HepG2 (cell line): ENCODE measurements around the gene C9orf50. TPM values are rescaled to one million over a fixed set of nuclear protein-coding genes. Genes with fewer than 3 reads are reported as not detected.

Experiments
- ASH2L ChIP-seq: fragments of 300-600, 200-600 bp; sonication (generic); IDR thresholded peaks from 2 replicates; pipeline ENCODE4 v1.7.0; 2017; ENCODE audit warnings: low read depth, mild to moderate bottlenecking, moderate library complexity, mixed read lengths, low read length; ENCODE audit not compliant: insufficient read length
- ATRX ChIP-seq: sonication (generic); formaldehyde crosslinking; IDR thresholded peaks from 2 replicates; pipeline ENCODE4 v1.4.0; 2020; ENCODE audit warnings: missing genetic modification reagents, borderline replicate concordance
- HES4 ChIP-seq: sonication (generic); formaldehyde crosslinking; IDR thresholded peaks from 2 replicates; pipeline ENCODE4 v1.9.0; 2021; ENCODE audit warnings: mild to moderate bottlenecking, missing genetic modification reagents, borderline replicate concordance
- KDM5B ChIP-seq: sonication (generic); formaldehyde crosslinking; IDR thresholded peaks from 2 replicates; pipeline ENCODE4 v1.4.0; 2020; ENCODE audit warnings: missing genetic modification reagents, mild to moderate bottlenecking, borderline replicate concordance
- POLR2A ChIP-seq, 2 experiments: IDR thresholded peaks; 2 replicates each; pipeline ENCODE4 v1.6.1; 2011; ENCODE audit warnings: low read depth in 2 of 2, low read length in 2 of 2, mild to moderate bottlenecking in 1 of 2, moderate library complexity in 1 of 2; ENCODE audit not compliant: insufficient read depth in 1 of 2
- RAD21 ChIP-seq: fragments of 450-650 bp; formaldehyde crosslinking; IDR thresholded peaks from 2 replicates; pipeline ENCODE4 v1.5.0; 2020; ENCODE audit warnings: mild to moderate bottlenecking
- RARA ChIP-seq: IDR thresholded peaks from 2 replicates; pipeline ENCODE4 v1.6.1; 2016; ENCODE audit warnings: missing genetic modification reagents, missing compliant biosample characterization
- SALL1 ChIP-seq: sonication (generic); formaldehyde crosslinking; IDR thresholded peaks from 2 replicates; pipeline ENCODE4 v1.8.0; 2022; ENCODE audit warnings: mild to moderate bottlenecking, missing genetic modification reagents
- WIZ ChIP-seq: sonication (generic); formaldehyde crosslinking; IDR thresholded peaks from 2 replicates; pipeline ENCODE4 v1.5.1; 2020; ENCODE audit warnings: mild to moderate bottlenecking, missing genetic modification reagents
- ZFAT ChIP-seq: sonication (generic); formaldehyde crosslinking; conservative IDR thresholded peaks from 2 replicates; pipeline ENCODE4 v1.8.1; 2023; ENCODE audit warnings: missing genetic modification reagents, inconsistent platforms
- ZFY ChIP-seq: sonication (generic); formaldehyde crosslinking; IDR thresholded peaks from 2 replicates; pipeline ENCODE4 v1.4.0; 2020; ENCODE audit warnings: missing genetic modification reagents
- ZIK1 ChIP-seq: sonication (generic); formaldehyde crosslinking; IDR thresholded peaks from 2 replicates; pipeline ENCODE4 v1.5.0; 2020; ENCODE audit warnings: mild to moderate bottlenecking, low read depth, missing genetic modification reagents, borderline replicate concordance
- ZNF136 ChIP-seq: sonication (generic); formaldehyde crosslinking; IDR thresholded peaks from 2 replicates; pipeline ENCODE4 v1.8.1; 2022; ENCODE audit warnings: low read depth, mild to moderate bottlenecking, moderate library complexity, missing genetic modification reagents
- ZNF256 ChIP-seq: sonication (generic); formaldehyde crosslinking; conservative IDR thresholded peaks from 2 replicates; pipeline ENCODE4 v1.4.0; 2020; ENCODE audit warnings: missing genetic modification reagents
- ZNF3 ChIP-seq: IDR thresholded peaks from 2 replicates; pipeline ENCODE4 v1.7.0; 2017; ENCODE audit warnings: inconsistent platforms
- ZNF432 ChIP-seq: sonication (generic); formaldehyde crosslinking; IDR thresholded peaks from 2 replicates; pipeline ENCODE4 v1.5.0; 2020; ENCODE audit warnings: missing genetic modification reagents, mild to moderate bottlenecking, borderline replicate concordance
- ZNF441 ChIP-seq: sonication (generic); formaldehyde crosslinking; IDR thresholded peaks from 2 replicates; pipeline ENCODE4 v1.7.0; 2021; ENCODE audit warnings: missing genetic modification reagents, borderline replicate concordance
- ZNF468 ChIP-seq: sonication (generic); formaldehyde crosslinking; IDR thresholded peaks from 2 replicates; pipeline ENCODE4 v1.8.0; 2022; ENCODE audit warnings: mild to moderate bottlenecking, moderate library complexity, missing genetic modification reagents
- ZNF547 ChIP-seq: sonication (generic); formaldehyde crosslinking; IDR thresholded peaks from 2 replicates; pipeline ENCODE4 v1.5.1; 2020; ENCODE audit warnings: mild to moderate bottlenecking, missing genetic modification reagents
- ZNF788 ChIP-seq: sonication (generic); formaldehyde crosslinking; IDR thresholded peaks from 2 replicates; pipeline ENCODE4 v1.5.0; 2020; ENCODE audit warnings: mild to moderate bottlenecking, missing genetic modification reagents, borderline replicate concordance
- ZNF83 ChIP-seq: sonication (generic); formaldehyde crosslinking; IDR thresholded peaks from 2 replicates; pipeline ENCODE4 v1.4.0; 2020; ENCODE audit warnings: missing genetic modification reagents, mild to moderate bottlenecking, borderline replicate concordance
- ZNF883 ChIP-seq: sonication (generic); formaldehyde crosslinking; IDR thresholded peaks from 2 replicates; pipeline ENCODE4 v1.5.1; 2020; ENCODE audit warnings: mild to moderate bottlenecking, missing genetic modification reagents; ENCODE audit errors: not compliant biosample characterization
- polyA plus RNA-seq, 8 experiments: library from polyadenylated mRNA; depleted of rRNA in 3 of 8; stranded (reverse) in 7 of 8; unstranded in 1 of 8; fragments of >200 nt; fragmentation: Illumina TruSeq in 4 of 8; extraction: Trizol in 4 of 8; gene quantifications; 2 replicates each; pipeline versions ENCODE4 v1.2.1 to v1.2.3, GENCODE V29; 2011 to 2016; ENCODE audit warnings: low read depth in 4 of 8, missing spikeins in 1 of 8, mixed read lengths in 1 of 8; ENCODE audit not compliant: insufficient read depth in 1 of 8
- total RNA-seq, 5 experiments: library from RNA; depleted of rRNA; stranded (reverse); fragments of >200 nt; fragmentation: Illumina TruSeq; extraction: Trizol; gene quantifications; 2 replicates each; pipeline ENCODE4 v1.2.3, GENCODE V29; 2016; ENCODE audit warnings: low read depth in 1 of 5
- TF ChIP-seq, protein P1 (sequence below): sonication (generic); formaldehyde crosslinking; IDR thresholded peaks from 2 replicates; pipeline ENCODE4 v1.4.0; 2020; ENCODE audit warnings: mild to moderate bottlenecking, missing genetic modification reagents
- TF ChIP-seq, protein P2 (sequence below): sonication (generic); formaldehyde crosslinking; IDR thresholded peaks from 2 replicates; pipeline ENCODE4 v1.8.0; 2022; ENCODE audit warnings: mild to moderate bottlenecking, missing genetic modification reagents, moderate library complexity
- TF ChIP-seq, protein P3 (sequence below): sonication (generic); formaldehyde crosslinking; IDR thresholded peaks from 2 replicates; pipeline ENCODE4 v1.4.0; 2020; ENCODE audit warnings: missing genetic modification reagents

Gene C9orf50
- total and polyA plus RNA-seq, 2 of the 13 experiments (the other 11 are each of a cell fraction or from before 2014, with no cell fraction given), result not detected

DNA sequence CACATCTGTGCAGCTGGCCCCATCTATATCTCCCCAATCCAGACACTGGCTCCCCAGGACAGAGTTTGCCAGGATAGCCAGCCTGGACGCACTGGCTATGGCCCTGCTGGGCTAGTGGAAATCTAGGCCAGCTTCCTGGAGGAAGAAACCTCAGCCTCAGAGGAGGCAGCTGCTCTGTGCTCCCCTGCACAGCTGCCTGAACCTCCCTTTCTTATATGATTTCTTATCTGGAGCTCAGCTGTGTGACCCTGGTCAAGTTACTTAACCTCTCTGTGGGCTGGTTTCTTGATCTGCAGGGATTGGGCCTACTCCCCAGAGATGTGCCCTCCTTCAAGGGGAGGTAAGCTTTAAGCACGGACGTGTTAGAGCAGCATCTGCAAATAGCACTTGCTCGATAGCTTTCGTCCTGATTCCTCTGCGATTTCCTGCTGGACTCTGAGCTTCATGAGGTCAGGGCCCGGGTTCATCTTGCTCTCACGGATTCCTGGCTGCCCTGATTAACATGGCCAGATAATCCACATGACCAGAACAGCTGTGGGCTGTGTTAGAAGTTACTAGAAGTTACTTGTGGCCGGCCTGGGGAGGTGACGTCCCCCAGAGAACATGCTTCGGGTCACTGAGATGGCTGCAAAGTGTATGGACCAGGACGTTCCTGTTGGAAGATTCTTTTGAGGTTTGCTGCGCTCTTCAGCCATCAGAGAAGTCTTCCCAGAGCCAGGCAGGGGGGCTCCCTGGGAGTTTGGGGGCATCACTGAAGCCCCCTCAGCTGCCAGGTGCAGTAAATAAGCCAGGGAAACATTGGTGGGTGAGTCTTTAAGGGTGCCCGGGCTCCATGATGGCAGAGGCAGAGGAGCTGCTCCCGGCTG, 14.5 kb downstream of the C9orf50 start (continued):
- no peak for TF ChIP-seq ZNF883 (CRISPR knock-in tag)
- no peak for TF ChIP-seq POLR2A (IDR thresholded peaks at IDR 0.05; ENCODE audit: insufficient read depth in 1 of 2, low read depth in 2 of 2, low read length in 2 of 2)
- TF ChIP-seq ZNF432 (CRISPR knock-in tag), result no peak
- TF ChIP-seq ASH2L, result peak; percentile 64
- TF ChIP-seq SALL1 (CRISPR knock-in tag), result peak; percentile 75
- TF ChIP-seq ZFAT (CRISPR knock-in tag), result no peak
- TF ChIP-seq KDM5B (CRISPR knock-in tag), result no peak; the same call in 1 of the 2 replicates
- TF ChIP-seq ZNF468, result no peak
- no peak for TF ChIP-seq ZIK1 (CRISPR knock-in tag)
- peak; percentile 19; the same call in 1 of the 2 replicates for TF ChIP-seq ZNF788 (CRISPR knock-in tag)
- TF ChIP-seq, protein P1, sequence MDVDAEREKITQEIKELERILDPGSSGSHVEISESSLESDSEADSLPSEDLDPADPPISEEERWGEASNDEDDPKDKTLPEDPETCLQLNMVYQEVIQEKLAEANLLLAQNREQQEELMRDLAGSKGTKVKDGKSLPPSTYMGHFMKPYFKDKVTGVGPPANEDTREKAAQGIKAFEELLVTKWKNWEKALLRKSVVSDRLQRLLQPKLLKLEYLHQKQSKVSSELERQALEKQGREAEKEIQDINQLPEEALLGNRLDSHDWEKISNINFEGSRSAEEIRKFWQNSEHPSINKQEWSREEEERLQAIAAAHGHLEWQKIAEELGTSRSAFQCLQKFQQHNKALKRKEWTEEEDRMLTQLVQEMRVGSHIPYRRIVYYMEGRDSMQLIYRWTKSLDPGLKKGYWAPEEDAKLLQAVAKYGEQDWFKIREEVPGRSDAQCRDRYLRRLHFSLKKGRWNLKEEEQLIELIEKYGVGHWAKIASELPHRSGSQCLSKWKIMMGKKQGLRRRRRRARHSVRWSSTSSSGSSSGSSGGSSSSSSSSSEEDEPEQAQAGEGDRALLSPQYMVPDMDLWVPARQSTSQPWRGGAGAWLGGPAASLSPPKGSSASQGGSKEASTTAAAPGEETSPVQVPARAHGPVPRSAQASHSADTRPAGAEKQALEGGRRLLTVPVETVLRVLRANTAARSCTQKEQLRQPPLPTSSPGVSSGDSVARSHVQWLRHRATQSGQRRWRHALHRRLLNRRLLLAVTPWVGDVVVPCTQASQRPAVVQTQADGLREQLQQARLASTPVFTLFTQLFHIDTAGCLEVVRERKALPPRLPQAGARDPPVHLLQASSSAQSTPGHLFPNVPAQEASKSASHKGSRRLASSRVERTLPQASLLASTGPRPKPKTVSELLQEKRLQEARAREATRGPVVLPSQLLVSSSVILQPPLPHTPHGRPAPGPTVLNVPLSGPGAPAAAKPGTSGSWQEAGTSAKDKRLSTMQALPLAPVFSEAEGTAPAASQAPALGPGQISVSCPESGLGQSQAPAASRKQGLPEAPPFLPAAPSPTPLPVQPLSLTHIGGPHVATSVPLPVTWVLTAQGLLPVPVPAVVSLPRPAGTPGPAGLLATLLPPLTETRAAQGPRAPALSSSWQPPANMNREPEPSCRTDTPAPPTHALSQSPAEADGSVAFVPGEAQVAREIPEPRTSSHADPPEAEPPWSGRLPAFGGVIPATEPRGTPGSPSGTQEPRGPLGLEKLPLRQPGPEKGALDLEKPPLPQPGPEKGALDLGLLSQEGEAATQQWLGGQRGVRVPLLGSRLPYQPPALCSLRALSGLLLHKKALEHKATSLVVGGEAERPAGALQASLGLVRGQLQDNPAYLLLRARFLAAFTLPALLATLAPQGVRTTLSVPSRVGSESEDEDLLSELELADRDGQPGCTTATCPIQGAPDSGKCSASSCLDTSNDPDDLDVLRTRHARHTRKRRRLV (CRISPR knock-in tag), result no peak
- TF ChIP-seq, protein P2, sequence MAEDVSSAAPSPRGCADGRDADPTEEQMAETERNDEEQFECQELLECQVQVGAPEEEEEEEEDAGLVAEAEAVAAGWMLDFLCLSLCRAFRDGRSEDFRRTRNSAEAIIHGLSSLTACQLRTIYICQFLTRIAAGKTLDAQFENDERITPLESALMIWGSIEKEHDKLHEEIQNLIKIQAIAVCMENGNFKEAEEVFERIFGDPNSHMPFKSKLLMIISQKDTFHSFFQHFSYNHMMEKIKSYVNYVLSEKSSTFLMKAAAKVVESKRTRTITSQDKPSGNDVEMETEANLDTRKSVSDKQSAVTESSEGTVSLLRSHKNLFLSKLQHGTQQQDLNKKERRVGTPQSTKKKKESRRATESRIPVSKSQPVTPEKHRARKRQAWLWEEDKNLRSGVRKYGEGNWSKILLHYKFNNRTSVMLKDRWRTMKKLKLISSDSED (CRISPR knock-in tag), result no peak
- no peak for TF ChIP-seq ZNF256 (CRISPR knock-in tag)
- no peak for TF ChIP-seq WIZ (CRISPR knock-in tag)
- TF ChIP-seq ZNF83 (CRISPR knock-in tag), result no peak
- peak; percentile 11; the same call in 1 of the 2 replicates for TF ChIP-seq ZNF441
- no peak for TF ChIP-seq ZNF3
- TF ChIP-seq RAD21 (CRISPR knock-in tag), result no peak; the same call in 1 of the 2 replicates
- peak; percentile 80 for TF ChIP-seq ZFY (CRISPR knock-in tag)
- TF ChIP-seq HES4 (CRISPR knock-in tag), result no peak
- no peak for TF ChIP-seq ATRX (CRISPR knock-in tag)
- no peak for TF ChIP-seq ZNF136
- peak; percentile 61 for TF ChIP-seq ZNF547
- peak; percentile 96 for TF ChIP-seq RARA (CRISPR knock-in tag)
- TF ChIP-seq, protein P3, sequence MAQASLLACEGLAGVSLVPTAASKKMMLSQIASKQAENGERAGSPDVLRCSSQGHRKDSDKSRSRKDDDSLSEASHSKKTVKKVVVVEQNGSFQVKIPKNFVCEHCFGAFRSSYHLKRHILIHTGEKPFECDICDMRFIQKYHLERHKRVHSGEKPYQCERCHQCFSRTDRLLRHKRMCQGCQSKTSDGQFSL (CRISPR knock-in tag), result no peak
